Measurements from ENCODE around the gene ASCC2. TPM values are rescaled to one million over a fixed set of nuclear protein-coding genes. Genes with fewer than 3 reads are reported as not detected.

ASCC2 gene
- total and polyA plus RNA-seq, 2 experiments from 2014 or later: 33.3 to 51.4 TPM

DNA sequence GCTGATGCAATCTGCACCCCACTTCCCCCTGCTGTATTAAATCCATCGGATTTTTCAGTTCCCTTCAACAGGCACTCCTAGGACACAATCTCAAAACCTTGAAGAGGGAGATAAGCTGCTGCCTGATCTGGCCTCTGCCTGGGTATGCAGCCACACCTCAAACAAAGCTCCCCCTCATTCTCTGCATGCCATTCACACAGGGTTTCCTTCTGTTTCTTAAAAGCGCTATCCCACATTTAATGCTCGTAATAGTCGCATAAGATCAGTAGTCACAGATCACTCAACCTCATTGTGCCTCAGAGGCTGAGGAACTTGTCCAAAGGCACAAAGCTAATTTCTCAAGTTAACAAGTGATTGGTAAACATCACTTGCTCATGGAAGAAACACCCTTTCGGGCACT, 36.9 kb downstream of the ASCC2 start:
- Histone ChIP-seq H3F3A (ENCODE audit: insufficient read depth) (peaks cover 15% of the 10 kb centered on the region), H3K79me2 (ENCODE audit: insufficient read depth) (no peaks in the 10 kb centered on the region; the same call in 1 of the 2 replicates), H3K27me3 (replicated peaks; ENCODE audit: insufficient read depth) (no peaks in the 10 kb centered on the region), H3K9ac (no peak overlapping the region), H3K9me2 (ENCODE audit: insufficient read depth) (no peaks in the 10 kb centered on the region), H3K4me1 (ENCODE audit: insufficient read depth) (peaks cover 19% of the 10 kb centered on the region), H3K36me3 (ENCODE audit: low read depth) (peaks cover 6% of the 10 kb centered on the region; the same call in 1 of the 2 replicates), H2AFZ (no peak overlapping the region), H3K9me3 (ENCODE audit: low read depth) (no peaks in the 10 kb centered on the region), H4K20me1 (ENCODE audit: insufficient read depth) (no peaks in the 10 kb centered on the region), H3K4me3 (no peak overlapping the region), H3K4me2 (ENCODE audit: unreplicated experiment) (no peak overlapping the region), H3K27ac (no peak overlapping the region)
- no peak for DNase-seq
- 98 to 100% methylated on average over 5 of the region's 5 CpGs for WGBS, 2 experiments (ENCODE audit: low coverage in 1 of 2, low lambda C conversion rate in 2 of 2, missing lambda C conversion rate in 2 of 2)
- TF ChIP-seq EZH2phosphoT487 (IDR thresholded peaks at IDR 0.05; ENCODE audit: insufficient read depth, low read depth): no peak
- no peak for TF ChIP-seq EZH2 (IDR thresholded peaks at IDR 0.05; ENCODE audit: insufficient read depth, poor library complexity, severe bottlenecking)
- in situ Hi-C loops (cut with MboI): no loop called here

DNA sequence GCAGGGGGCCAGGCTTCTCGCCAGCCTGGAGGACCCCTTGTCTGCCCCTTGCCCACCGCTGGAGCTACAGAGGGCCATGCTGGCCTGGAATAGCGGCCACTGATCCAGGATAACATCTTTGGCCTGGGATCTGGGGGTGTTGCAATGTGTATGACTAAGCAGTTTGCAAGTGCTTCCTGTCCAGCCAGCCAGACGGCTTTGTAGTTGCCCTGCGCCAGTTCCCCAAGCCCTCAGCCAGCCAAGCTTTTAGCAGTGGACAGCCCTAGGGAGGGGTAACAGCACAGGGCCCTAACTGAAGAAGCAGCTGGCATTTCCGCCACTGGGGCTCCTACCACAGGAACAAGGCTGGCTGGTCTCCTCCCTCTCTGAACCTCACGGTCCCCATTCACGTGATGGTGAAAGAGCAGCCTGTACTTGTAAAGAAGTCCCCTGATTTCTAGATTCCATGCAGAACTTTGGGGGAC, 38.8 kb downstream of the ASCC2 start:
- peak overlapping the region; percentile 60 for H3K9ac ChIP-seq
- H3K9me3 ChIP-seq (ENCODE audit: low read depth): no peaks in the 10 kb centered on the region
- peak overlapping the region; percentile 63 for H2AFZ ChIP-seq
- H3K4me2 ChIP-seq (ENCODE audit: unreplicated experiment): peak overlapping the region; percentile 74
- peaks cover 15% of the 10 kb centered on the region for H3F3A ChIP-seq (ENCODE audit: insufficient read depth)
- H3K4me3 ChIP-seq: peak overlapping the region; percentile 42
- peaks cover 19% of the 10 kb centered on the region for H3K4me1 ChIP-seq (ENCODE audit: insufficient read depth)
- DNase-seq: peak; percentile 98
- in situ Hi-C loops (cut with MboI): no loop called here
- H3K79me2 ChIP-seq (ENCODE audit: insufficient read depth): no peaks in the 10 kb centered on the region; the same call in 1 of the 2 replicates
- peak overlapping the region; percentile 81 for H3K27ac ChIP-seq
- 5% methylated on average over 8 of the region's 8 CpGs for WGBS, 2 experiments (ENCODE audit: low coverage in 1 of 2, low lambda C conversion rate in 2 of 2, missing lambda C conversion rate in 2 of 2)
- H3K27me3 ChIP-seq (replicated peaks; ENCODE audit: insufficient read depth): no peaks in the 10 kb centered on the region
- H4K20me1 ChIP-seq (ENCODE audit: insufficient read depth): no peaks in the 10 kb centered on the region
- H3K36me3 ChIP-seq (ENCODE audit: low read depth): peaks cover 4% of the 10 kb centered on the region; the same call in 1 of the 2 replicates
- TF ChIP-seq EZH2phosphoT487 (IDR thresholded peaks at IDR 0.05; ENCODE audit: insufficient read depth, low read depth): no peak
- TF ChIP-seq EZH2 (IDR thresholded peaks at IDR 0.05; ENCODE audit: insufficient read depth, poor library complexity, severe bottlenecking): no peak
- H3K9me2 ChIP-seq (ENCODE audit: insufficient read depth): no peaks in the 10 kb centered on the region

DNA sequence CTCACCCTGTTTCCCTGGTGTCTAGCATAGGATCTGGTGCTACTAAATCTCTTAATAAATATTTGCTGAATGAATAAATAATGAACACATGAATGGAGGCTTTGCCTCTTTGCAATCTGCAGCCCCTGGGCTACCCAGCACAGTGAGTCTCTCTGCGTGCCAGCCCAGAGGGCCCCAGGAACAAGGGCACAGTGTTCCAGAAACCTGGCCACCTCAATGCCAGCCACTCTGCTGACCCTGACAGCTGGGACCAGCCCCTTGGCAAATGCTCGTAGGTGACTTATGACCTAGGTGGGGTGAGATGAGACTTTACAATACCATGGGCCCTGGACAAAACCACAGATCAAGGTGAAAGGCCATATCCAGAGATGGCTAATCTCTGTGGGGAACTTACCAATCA, 39.3 kb downstream of the ASCC2 start:
- no peak for TF ChIP-seq EZH2phosphoT487 (IDR thresholded peaks at IDR 0.05; ENCODE audit: insufficient read depth, low read depth)
- no peak for TF ChIP-seq EZH2 (IDR thresholded peaks at IDR 0.05; ENCODE audit: insufficient read depth, poor library complexity, severe bottlenecking)
- DNase-seq: no peak
- Histone ChIP-seq H3K79me2 (ENCODE audit: insufficient read depth) (no peaks in the 10 kb centered on the region; the same call in 1 of the 2 replicates), H3K9me3 (ENCODE audit: low read depth) (no peaks in the 10 kb centered on the region), H4K20me1 (ENCODE audit: insufficient read depth) (no peaks in the 10 kb centered on the region), H3K36me3 (ENCODE audit: low read depth) (no peaks in the 10 kb centered on the region; the same call in 1 of the 2 replicates), H3K9ac (peak overlapping the region; percentile 55), H3K4me1 (ENCODE audit: insufficient read depth) (peaks cover 19% of the 10 kb centered on the region), H2AFZ (peak overlapping the region; percentile 63), H3K4me2 (ENCODE audit: unreplicated experiment) (peak overlapping the region; percentile 74), H3K27ac (peak overlapping the region; percentile 81), H3F3A (ENCODE audit: insufficient read depth) (peaks cover 15% of the 10 kb centered on the region), H3K4me3 (peak overlapping the region; percentile 42), H3K27me3 (replicated peaks; ENCODE audit: insufficient read depth) (no peaks in the 10 kb centered on the region), H3K9me2 (ENCODE audit: insufficient read depth) (no peaks in the 10 kb centered on the region)
- in situ Hi-C loops (cut with MboI): no loop called here
- 43 to 48% methylated on average over 2 of the region's 2 CpGs for WGBS, 2 experiments (ENCODE audit: low coverage in 1 of 2, low lambda C conversion rate in 2 of 2, missing lambda C conversion rate in 2 of 2)

DNA sequence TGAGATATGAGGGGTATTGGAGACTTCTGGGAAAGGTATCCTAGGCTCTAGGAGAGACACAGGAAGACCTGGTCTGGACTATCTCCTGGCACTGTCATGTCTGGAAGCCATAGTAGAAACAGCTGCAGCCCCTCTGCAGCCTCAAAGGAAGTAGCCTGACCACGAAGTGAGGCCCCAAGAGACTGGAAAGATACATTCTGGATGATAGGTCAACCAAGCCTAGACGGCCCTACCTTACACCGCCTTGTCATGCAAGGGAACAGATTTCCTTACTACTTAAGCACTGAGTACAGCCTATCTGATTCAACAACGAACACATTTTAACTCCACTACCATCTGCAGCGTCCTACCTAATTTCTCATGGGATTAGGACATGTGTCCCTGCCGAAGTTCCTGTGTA, 39.8 kb downstream of the ASCC2 start:
- peaks cover 15% of the 10 kb centered on the region for H3F3A ChIP-seq (ENCODE audit: insufficient read depth)
- no peaks in the 10 kb centered on the region; the same call in 1 of the 2 replicates for H3K36me3 ChIP-seq (ENCODE audit: low read depth)
- no peak overlapping the region for H3K9ac ChIP-seq
- no peak overlapping the region for H3K4me3 ChIP-seq
- no peak for TF ChIP-seq EZH2phosphoT487 (IDR thresholded peaks at IDR 0.05; ENCODE audit: insufficient read depth, low read depth)
- TF ChIP-seq EZH2 (IDR thresholded peaks at IDR 0.05; ENCODE audit: insufficient read depth, poor library complexity, severe bottlenecking): no peak
- no peak for DNase-seq
- H3K27me3 ChIP-seq (replicated peaks; ENCODE audit: insufficient read depth): no peaks in the 10 kb centered on the region
- no peaks in the 10 kb centered on the region for H3K9me3 ChIP-seq (ENCODE audit: low read depth)
- WGBS, 2 experiments (ENCODE audit: low coverage in 1 of 2, low lambda C conversion rate in 2 of 2, missing lambda C conversion rate in 2 of 2): 86 to 88% methylated on average over 6 of the region's 6 CpGs
- in situ Hi-C loops (cut with MboI): no loop called here
- no peak overlapping the region for H2AFZ ChIP-seq
- H3K9me2 ChIP-seq (ENCODE audit: insufficient read depth): no peaks in the 10 kb centered on the region
- H4K20me1 ChIP-seq (ENCODE audit: insufficient read depth): no peaks in the 10 kb centered on the region
- no peaks in the 10 kb centered on the region; the same call in 1 of the 2 replicates for H3K79me2 ChIP-seq (ENCODE audit: insufficient read depth)
- H3K27ac ChIP-seq: no peak overlapping the region
- peak overlapping the region; percentile 74 for H3K4me2 ChIP-seq (ENCODE audit: unreplicated experiment)
- peaks cover 19% of the 10 kb centered on the region for H3K4me1 ChIP-seq (ENCODE audit: insufficient read depth)

Data from GM23248 (cell line).